Calu3 (cell line): ENCODE data around the gene MGAT5. TPM values are rescaled to one million over a fixed set of nuclear protein-coding genes. Genes with fewer than 3 reads are reported as not detected.

Experiments used
- BruUV-seq: library from RNA; stranded (reverse); fragments of 400-500 nt; replicated peaks from 2 replicates; lab custom pipeline; 2021; lab: Mats Ljungman, UMichigan
- CTCF ChIA-PET: fragments of 300-600 bp; sonication (Branson Sonifier 250); formaldehyde crosslinking; loops from one replicate; lab custom pipeline; 2022; ENCODE audit warnings: antibody characterized with exemption; lab: Charles Lee
- DNase-seq: peaks from one replicate; pipeline ENCODE4 v3.0.0; 2022
- H3K27ac Mint-ChIP-seq: one replicate; pipeline ENCODE4 v1.8.0; 2022; ENCODE audit warnings: mixed read lengths; ENCODE audit not compliant: unreplicated experiment
- H3K27me3 Mint-ChIP-seq: one replicate; pipeline ENCODE4 v1.8.0; 2022; ENCODE audit warnings: mixed read lengths; ENCODE audit not compliant: unreplicated experiment
- H3K36me3 Mint-ChIP-seq: one replicate; pipeline ENCODE4 v1.8.0; 2022; ENCODE audit warnings: mild to moderate bottlenecking, moderate library complexity, mixed read lengths; ENCODE audit not compliant: insufficient read depth, unreplicated experiment
- H3K4me1 Mint-ChIP-seq: one replicate; pipeline ENCODE4 v1.8.0; 2022; ENCODE audit warnings: mild to moderate bottlenecking, low read depth, mixed read lengths; ENCODE audit not compliant: unreplicated experiment
- H3K4me3 Mint-ChIP-seq: one replicate; pipeline ENCODE4 v1.8.0; 2022; ENCODE audit warnings: mild to moderate bottlenecking, low read depth, moderate library complexity, mixed read lengths; ENCODE audit not compliant: unreplicated experiment
- H3K9me3 Mint-ChIP-seq: one replicate; pipeline ENCODE4 v1.8.0; 2022; ENCODE audit warnings: low read depth, mixed read lengths; ENCODE audit not compliant: unreplicated experiment
- intact Hi-C: fragments of 100-400 bp; cut with micrococcal nuclease; formaldehyde crosslinking; loops from one replicate; pipeline ENCODE4 v1.10.0; 2022; ENCODE audit not compliant: unreplicated experiment
- total RNA-seq: library from RNA; stranded (reverse); gene quantifications from 2 replicates; pipeline ENCODE4 v1.2.3, GENCODE V29; 2022
- TF ChIP-seq, protein P1 (sequence below): fragments of 200-600 bp; IDR thresholded peaks from one replicate; pipeline ENCODE4 v1.8.0; 2022; ENCODE audit warnings: antibody characterized with exemption; ENCODE audit not compliant: unreplicated experiment

The MGAT5 gene
- total RNA-seq, 1 experiment from 2014 or later: 129 TPM

- no peaks in the 10 kb centered on the region for H3K27me3 Mint-ChIP-seq
- H3K27ac Mint-ChIP-seq: no peak overlapping the region
- no peak for DNase-seq
- H3K4me3 Mint-ChIP-seq: no peak overlapping the region
- no peaks in the 10 kb centered on the region for H3K9me3 Mint-ChIP-seq
- intact Hi-C loops: no loop called here
- peaks cover 6% of the 10 kb centered on the region for H3K36me3 Mint-ChIP-seq
- BruUV-seq: no TSS peak
- TF ChIP-seq, protein P1, sequence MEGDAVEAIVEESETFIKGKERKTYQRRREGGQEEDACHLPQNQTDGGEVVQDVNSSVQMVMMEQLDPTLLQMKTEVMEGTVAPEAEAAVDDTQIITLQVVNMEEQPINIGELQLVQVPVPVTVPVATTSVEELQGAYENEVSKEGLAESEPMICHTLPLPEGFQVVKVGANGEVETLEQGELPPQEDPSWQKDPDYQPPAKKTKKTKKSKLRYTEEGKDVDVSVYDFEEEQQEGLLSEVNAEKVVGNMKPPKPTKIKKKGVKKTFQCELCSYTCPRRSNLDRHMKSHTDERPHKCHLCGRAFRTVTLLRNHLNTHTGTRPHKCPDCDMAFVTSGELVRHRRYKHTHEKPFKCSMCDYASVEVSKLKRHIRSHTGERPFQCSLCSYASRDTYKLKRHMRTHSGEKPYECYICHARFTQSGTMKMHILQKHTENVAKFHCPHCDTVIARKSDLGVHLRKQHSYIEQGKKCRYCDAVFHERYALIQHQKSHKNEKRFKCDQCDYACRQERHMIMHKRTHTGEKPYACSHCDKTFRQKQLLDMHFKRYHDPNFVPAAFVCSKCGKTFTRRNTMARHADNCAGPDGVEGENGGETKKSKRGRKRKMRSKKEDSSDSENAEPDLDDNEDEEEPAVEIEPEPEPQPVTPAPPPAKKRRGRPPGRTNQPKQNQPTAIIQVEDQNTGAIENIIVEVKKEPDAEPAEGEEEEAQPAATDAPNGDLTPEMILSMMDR: no peak
- H3K4me1 Mint-ChIP-seq: peaks cover 23% of the 10 kb centered on the region
- CTCF ChIA-PET: no interaction called here
These were observed 18.9 kb downstream of the MGAT5 start for GRCh38 chr2:134272806-134273205.

- CTCF ChIA-PET: interaction anchor here (0.6 kb wide), 1 partner anchor 127 kb away, joined by 3 read pairs; no protein-coding TSS in a partner anchor
- no peaks in the 10 kb centered on the region for H3K27me3 Mint-ChIP-seq
- BruUV-seq: no TSS peak
- H3K9me3 Mint-ChIP-seq: no peaks in the 10 kb centered on the region
- TF ChIP-seq, protein P1: no peak
- peaks cover 6% of the 10 kb centered on the region for H3K36me3 Mint-ChIP-seq
- H3K4me3 Mint-ChIP-seq: no peak overlapping the region
- intact Hi-C loops: no loop called here
- no peak for DNase-seq
- H3K4me1 Mint-ChIP-seq: peaks cover 17% of the 10 kb centered on the region
- H3K27ac Mint-ChIP-seq: no peak overlapping the region
These were observed 19.5 kb downstream of the MGAT5 start for GRCh38 chr2:134273256-134273983.

DNA sequence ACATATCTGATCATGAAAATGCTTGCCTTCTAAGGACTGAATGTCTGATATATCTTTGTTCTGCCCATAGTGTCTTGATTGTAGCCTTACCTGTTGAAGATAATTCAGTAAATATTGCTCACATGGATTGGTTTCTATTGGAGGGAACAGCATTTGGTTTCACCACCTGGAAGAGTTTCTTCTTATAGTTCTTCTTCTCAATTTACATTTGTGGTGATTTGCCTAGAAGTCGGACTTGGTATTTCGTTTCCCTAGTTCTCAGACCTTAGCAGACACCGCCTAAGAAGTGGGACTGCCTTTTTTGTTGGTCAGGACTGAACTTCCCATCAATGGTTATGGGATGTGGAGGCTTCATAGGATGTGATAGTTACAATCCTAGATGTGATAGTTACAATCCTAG is 20.2 kb downstream of the MGAT5 start:
- no TSS peak for BruUV-seq

DNA sequence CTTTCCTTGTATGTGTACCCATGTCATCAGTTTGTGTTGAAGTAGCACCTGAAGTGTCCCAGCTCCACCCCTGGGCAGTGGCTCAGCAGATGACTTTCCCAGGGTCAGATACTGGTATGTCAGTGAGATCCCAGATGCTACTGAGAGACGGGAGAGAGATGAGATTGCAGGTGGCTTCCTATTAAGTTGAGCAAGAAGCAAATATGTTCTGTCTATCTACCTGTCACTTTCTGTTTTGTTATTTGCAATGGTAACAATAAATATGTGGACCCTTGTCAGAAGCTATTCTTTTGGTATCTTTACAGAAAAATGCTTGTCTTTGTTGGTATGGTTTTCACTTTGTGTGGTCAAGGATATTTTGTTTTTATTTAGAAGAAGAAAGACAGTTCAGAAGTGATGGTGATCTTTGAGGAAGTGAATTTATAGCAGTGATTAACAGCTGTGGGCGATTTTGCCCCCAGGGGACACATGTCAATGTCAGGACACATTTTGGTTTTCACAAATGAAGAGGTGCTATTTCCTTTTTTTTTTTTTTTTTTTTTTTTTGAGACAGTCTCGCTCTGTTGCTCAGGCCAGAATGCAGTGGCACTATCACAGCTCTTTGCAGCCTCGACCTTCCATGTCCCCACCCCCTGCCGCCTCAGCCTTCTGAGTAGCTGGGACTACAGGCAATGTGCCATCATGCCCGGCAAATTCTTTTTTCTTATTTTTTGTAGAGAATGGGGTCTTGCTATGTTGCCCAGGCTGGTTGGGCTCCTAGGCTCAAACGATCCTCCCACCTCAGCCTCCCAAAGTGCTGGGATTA is 21.4 kb downstream of the MGAT5 start:
- H3K27me3 Mint-ChIP-seq: no peaks in the 10 kb centered on the region
- intact Hi-C loops: no loop called here
- no peak overlapping the region for H3K4me3 Mint-ChIP-seq
- TF ChIP-seq, protein P1: no peak
- CTCF ChIA-PET: interaction anchor here (0.7 kb wide), 1 partner anchor 1417 kb away, joined by 6 read pairs; no protein-coding TSS in a partner anchor
- no peaks in the 10 kb centered on the region for H3K9me3 Mint-ChIP-seq
- peaks cover 2% of the 10 kb centered on the region for H3K36me3 Mint-ChIP-seq
- peaks cover 13% of the 10 kb centered on the region for H3K4me1 Mint-ChIP-seq
- no TSS peak for BruUV-seq
- no peak for DNase-seq
- H3K27ac Mint-ChIP-seq: no peak overlapping the region

More for the DNA sequence above, 20.2 kb downstream of the MGAT5 start:
- TF ChIP-seq, protein P1: no peak
- DNase-seq: no peak
- Mint-ChIP-seq H3K9me3 (no peaks in the 10 kb centered on the region), H3K36me3 (peaks cover 6% of the 10 kb centered on the region), H3K4me3 (no peak overlapping the region), H3K4me1 (peaks cover 13% of the 10 kb centered on the region), H3K27ac (no peak overlapping the region), H3K27me3 (no peaks in the 10 kb centered on the region)
- intact Hi-C loops: no loop called here
- CTCF ChIA-PET: interaction anchor here (0.6 kb wide), 1 partner anchor 127 kb away, joined by 3 read pairs; no protein-coding TSS in a partner anchor
